HG03342 (cell line): Measurements from ENCODE around the gene BPGM.
"Not testable (repeated sequence)": the region's sequence is repeated elsewhere in the genome, so short reads cannot be mapped to it uniquely, and the experiment has no call there.

Experiments used
- ATAC-seq: cut with Tn5 transposase; IDR thresholded peaks from one replicate; pipeline ENCODE4 v1.9.1; 2021; ENCODE audit warnings: mild to moderate bottlenecking, moderate library complexity; ENCODE audit not compliant: unreplicated experiment

Gene BPGM

GRCh38 chr7:134662166-134662870 is 15.7 kb downstream of the BPGM start:
- ATAC-seq: no peak

- no peak for ATAC-seq
Measured at GRCh38 chr7:134662871-134663205, 16.2 kb downstream of the BPGM start.

DNA sequence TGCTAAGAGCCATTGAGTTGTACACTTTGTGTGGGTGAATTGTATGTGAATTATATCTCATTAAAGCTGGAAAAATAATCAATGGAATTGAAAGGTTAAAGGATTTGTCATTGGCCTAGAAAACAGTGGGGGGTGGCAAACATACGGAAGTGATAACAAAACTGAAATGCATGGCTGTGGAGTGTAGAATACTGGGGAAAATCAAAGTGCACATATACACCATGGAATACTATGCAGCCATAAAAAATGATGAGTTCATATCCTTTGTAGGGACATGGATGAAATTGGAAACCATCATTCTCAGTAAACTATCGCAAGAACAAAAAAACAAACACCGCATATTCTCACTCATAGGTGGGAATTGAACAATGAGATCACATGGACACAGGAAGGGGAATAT is 18.4 kb downstream of the BPGM start:
- ATAC-seq: not testable (repeated sequence)

DNA sequence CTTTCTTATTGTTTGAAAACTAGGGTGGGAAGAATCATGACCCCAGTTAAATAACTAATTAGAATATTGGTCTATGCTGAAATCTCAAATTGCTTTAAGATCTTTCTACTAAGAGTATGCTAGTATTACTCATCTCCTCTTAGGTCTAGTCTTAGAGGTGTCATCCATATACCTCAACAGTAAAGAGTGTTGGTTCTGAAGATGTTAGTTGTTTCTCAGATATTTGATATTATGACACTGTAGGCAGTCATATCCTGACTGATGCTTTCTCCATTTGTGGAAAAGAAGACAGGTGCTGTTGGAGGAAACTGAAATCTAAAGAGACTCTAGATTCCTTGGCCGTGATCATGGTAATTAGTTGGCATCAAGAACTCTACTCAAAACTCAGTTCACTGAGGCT is 21.2 kb downstream of the BPGM start:
- ATAC-seq: no peak

GRCh38 chr7:134669388-134669787 is 22.7 kb downstream of the BPGM start:
- no peak for ATAC-seq

DNA sequence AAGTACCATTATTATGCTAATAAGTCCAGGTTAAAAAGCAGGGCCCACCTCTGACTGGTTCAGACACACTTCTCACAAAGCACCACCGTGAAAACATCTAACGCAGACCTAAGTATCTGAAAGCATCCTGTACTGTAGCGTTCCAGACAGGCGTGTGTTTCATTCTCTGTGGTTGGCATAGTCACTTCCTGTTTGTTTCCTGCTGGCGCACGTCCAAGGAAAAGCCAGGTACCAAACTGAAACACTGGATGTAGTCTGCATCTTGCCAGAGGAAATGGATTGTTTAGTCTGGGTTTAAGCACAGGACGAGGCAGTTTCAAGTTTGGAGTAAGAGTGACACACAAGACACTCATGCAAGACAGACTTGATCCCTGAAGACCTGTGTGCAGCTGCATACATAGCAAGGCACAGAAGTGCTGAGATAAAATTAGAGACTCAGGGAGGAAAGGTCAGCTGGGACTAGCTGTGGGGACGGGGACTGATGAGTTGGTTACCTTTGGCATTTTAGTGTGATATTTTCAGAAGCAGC is 23.3 kb downstream of the BPGM start:
- peak; percentile 74 for ATAC-seq

DNA sequence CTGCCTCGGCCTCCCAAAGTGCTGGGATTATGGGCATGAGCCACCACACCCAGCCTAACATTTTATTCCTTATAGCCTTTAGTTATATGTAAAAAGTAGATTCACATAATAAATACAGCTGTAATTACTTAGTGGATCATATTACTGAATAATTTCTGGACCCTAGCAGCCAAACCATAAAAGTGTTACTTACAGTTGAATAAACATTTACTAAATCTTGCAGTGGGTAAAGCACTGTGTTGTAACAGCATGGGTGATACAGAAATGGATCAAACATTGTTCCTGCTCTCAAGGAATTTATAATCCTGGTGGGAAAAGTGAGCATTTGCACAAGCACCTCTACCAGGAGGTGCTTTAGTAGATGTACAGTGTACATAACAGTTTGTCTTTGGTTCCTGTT is 25.0 kb downstream of the BPGM start:
- ATAC-seq: no peak

- ATAC-seq: no peak
Measured at GRCh38 chr7:134674424-134674823, 27.8 kb downstream of the BPGM start.

DNA sequence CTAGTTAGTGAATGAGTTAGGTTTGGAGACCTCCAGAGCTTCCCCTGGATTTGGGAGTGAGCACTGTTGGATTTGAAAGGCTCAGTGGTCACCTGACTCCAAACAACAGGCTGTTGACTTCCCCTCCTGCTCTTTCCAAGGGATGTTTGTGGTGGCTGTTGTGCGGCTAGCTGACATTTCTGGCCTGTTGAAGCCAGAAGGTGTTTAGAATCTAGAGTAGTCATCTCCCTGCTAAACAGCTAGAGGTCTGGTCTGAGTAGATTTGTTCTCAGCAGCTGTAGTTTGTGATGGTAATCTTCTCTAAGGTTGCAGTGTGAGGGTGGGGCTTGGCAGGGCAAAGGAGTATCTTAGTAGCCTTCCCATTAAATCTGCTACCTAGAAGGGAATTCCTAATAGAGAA is 30.1 kb downstream of the BPGM start:
- ATAC-seq: no peak

DNA sequence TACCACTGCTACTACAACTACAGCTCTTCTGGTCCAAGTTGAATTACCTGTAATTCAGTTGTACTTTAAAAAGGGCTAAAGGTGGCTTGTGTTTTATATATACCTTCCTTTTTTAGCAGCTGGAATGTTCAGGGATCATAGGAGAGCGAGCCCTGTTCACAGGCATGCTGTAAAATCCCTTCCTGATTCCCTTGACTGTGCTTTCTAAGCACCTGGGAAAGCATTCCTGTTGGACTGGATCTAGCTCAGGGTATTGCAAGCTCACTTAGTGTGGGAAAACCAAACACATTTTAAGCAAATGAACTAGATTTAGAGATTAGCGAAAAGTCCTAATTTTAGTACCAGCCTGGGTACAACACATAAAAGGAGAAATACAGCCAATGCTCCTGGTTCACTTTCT is 31.5 kb downstream of the BPGM start:
- no peak for ATAC-seq

GRCh38 chr7:134679006-134679405 is 32.4 kb downstream of the BPGM start:
- no peak for ATAC-seq

GRCh38 chr7:134684165-134684564 is 37.5 kb downstream of the BPGM start:
- no peak for ATAC-seq

- ATAC-seq: no peak
Measured at GRCh38 chr7:134685250-134685649, 38.6 kb downstream of the BPGM start.

GRCh38 chr7:134686786-134687185 is 40.1 kb downstream of the BPGM start:
- no peak for ATAC-seq

- not testable (repeated sequence) for ATAC-seq
Measured at GRCh38 chr7:134689550-134689949, 42.9 kb downstream of the BPGM start.

DNA sequence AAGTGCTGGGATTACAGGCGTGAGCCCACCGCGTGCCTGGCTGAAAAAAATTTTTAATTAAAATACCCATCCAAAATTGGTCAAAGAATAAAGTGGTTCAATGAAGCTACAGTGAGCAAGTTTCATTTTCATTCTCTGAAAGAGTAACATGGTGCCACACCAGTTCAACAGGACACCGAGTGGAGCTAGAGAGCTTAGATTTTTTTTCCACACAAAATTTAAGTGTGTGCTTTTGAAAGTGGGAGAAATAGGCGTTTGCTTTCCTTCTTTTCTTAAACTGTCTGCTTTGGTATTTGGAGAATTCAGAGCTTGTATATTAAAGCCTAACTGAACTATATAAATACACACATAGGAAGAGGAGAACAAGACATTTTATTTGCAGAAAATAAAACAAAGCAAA is 43.4 kb downstream of the BPGM start:
- ATAC-seq: no peak

DNA sequence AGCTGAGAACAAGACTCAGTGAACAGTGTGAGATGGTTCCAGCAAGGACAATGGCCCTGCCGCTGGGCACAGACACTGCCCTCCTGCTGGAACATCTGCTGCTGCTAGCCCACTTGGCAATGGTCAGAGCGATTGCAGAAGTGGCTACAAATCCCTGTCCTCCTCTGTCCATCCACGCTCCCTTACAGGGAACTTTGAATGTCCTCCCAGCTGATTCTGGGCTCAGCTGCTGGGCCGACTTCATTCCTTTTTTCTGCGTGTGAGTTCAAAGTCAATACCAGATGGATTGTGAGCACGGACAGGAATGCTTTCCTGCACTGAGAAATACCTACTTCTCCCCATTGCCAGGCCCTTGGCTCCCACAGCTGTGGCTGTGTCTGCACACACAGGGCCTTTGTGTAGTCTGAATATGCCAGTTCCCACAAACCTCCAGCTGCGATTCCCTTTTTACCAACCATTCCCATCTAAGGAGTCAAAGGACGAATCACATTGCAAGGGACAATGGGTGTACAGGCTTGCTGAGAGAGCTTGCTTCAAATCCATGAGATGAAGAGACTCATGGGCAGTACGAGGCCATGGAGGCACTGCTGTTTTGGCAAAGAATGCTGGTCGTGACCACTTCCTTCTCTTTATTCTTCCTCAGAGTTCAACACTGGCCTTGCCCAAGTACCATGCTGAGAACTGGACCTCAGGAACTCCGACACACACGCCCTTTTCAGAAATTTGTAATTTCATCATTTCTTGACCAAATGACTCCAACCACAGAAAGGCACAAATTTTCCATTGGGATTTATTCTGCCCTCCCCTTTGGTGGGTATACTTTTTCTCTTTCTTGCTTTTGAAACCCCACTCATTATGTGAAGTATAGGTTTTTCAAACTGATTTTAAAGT is 44.2 kb downstream of the BPGM start:
- no peak for ATAC-seq

- no peak for ATAC-seq
Measured at GRCh38 chr7:134691546-134692343, 45.1 kb downstream of the BPGM start.

DNA sequence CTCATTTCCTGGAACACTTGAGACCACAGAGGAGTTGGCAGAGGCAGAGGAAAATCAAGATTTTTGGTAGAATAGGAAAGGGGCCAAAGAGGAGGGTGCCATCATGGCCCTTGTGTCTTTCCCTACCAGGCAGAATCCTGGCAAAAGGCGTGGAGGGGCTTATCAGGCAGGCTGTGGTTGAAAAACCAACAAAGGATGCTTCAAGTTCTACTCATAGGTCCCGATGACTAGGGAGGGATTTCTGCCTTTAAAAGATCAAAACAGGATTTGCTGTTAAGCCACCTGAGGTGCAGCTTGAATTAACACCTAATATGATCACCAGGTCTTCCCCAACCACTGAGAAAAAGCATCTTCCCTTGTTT is 45.7 kb downstream of the BPGM start:
- ATAC-seq: no peak

DNA sequence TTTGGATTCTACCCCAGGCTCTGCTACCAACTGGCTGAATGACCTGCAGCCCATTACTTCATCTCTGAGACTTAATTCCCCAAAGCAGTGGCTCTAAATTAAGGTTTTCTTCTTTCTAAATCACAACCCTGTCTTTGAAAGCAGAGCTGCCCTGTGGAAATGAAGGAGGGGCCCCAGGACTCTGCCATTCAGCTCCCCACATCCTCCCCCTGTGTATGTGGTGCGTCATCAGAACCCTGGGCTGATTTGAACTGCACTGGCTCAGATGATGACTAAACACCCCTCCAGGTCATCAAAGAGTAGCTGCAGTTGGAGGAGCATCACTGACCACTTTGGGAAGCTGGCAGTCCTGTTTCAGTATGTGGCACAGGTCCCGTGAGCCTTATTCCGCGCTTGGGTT is 46.6 kb downstream of the BPGM start:
- ATAC-seq: no peak

- no peak for ATAC-seq
Measured at GRCh38 chr7:134694299-134694698, 47.6 kb downstream of the BPGM start.
